ENCODE results near the gene SNX22.

GRCh38 chr15:64156652-64157331 lies 5.3 kb downstream of the SNX22 start:
- TF ChIP-seq POLR2A (IDR thresholded peaks at IDR 0.05) = no peak
- TF ChIP-seq CTCF (IDR thresholded peaks at IDR 0.05) = no peak
